Lung (tissue), 12 donors: Measurements from ENCODE around the gene NFS1. TPM values are rescaled to one million over a fixed set of nuclear protein-coding genes. Genes with fewer than 3 reads are reported as not detected.

ENCODE experiments used
- ATAC-seq: fragments of 200-7000 bp; cut with Tn5 transposase; one replicate; pipeline ENCODE4 v1.9.1; 2020; ENCODE audit warnings: moderate number of reproducible peaks; ENCODE audit not compliant: insufficient read depth, low FRiP score
- DNase-seq, 3 donors: peaks; one replicate each; pipeline ENCODE4 v3.0.0-alpha.2; 2013 to 2017
- H3K27ac ChIP-seq, 2 donors: one replicate each; pipeline ENCODE4 v1.5.1; 2013; ENCODE audit warnings: mild to moderate bottlenecking in 2 of 2, moderate library complexity in 2 of 2, control low read depth in 1 of 2, inconsistent platforms in 1 of 2, low read depth in 1 of 2, low read length in 1 of 2
- H3K27me3 ChIP-seq, 3 donors: one replicate each; pipeline ENCODE4 v1.5.1; 2013; ENCODE audit warnings: low read length in 2 of 3; ENCODE audit not compliant: control insufficient read depth in 3 of 3, insufficient read depth in 3 of 3
- H3K36me3 ChIP-seq, 4 donors: one replicate each; pipeline ENCODE4 v1.5.1; 2013; ENCODE audit warnings: low read length in 4 of 4, mild to moderate bottlenecking in 1 of 4, moderate library complexity in 1 of 4; ENCODE audit not compliant: control insufficient read depth in 4 of 4, insufficient read depth in 4 of 4
- H3K4me1 ChIP-seq, 5 donors: one replicate each; pipeline ENCODE4 v1.5.1; 2013; ENCODE audit warnings: low read length in 5 of 5, mild to moderate bottlenecking in 2 of 5, moderate library complexity in 1 of 5; ENCODE audit not compliant: control insufficient read depth in 5 of 5, insufficient read depth in 5 of 5
- H3K4me3 ChIP-seq: one replicate; pipeline ENCODE4 v1.5.1; 2013; ENCODE audit warnings: mild to moderate bottlenecking, control low read depth, moderate library complexity
- H3K9ac ChIP-seq, 2 donors: one replicate each; pipeline ENCODE4 v1.5.1; 2013; ENCODE audit warnings: low read length in 2 of 2, control low read depth in 1 of 2; ENCODE audit not compliant: insufficient read depth in 1 of 2
- H3K9me3 ChIP-seq, 4 donors: one replicate each; pipeline ENCODE4 v1.5.1; 2013; ENCODE audit warnings: low read length in 3 of 4, mild to moderate bottlenecking in 1 of 4, moderate library complexity in 1 of 4; ENCODE audit not compliant: control insufficient read depth in 4 of 4, insufficient read depth in 3 of 4
- CTCF ChIP-seq: IDR thresholded peaks from 2 replicates; pipeline ENCODE4 v1.5.1; 2012; ENCODE audit warnings: mild to moderate bottlenecking; ENCODE audit errors: control extremely low read depth, extremely low read depth
- WGBS, 2 donors: extraction: QIAGEN DNeasy Blood & Tissue Kit; methylation state at CpG; one replicate each; pipeline ENCODE4 v1.1.7; 2013; 5-methylcytosine and 5-hydroxymethylcytosine counted together
- polyA plus RNA-seq, 2 donors: library from polyadenylated mRNA; stranded (reverse); fragments of 200-250 nt; gene quantifications; one replicate each; pipeline ENCODE4 v1.2.1, GENCODE V29; 2013
- total RNA-seq, 2 donors: library from RNA; depleted of rRNA in 1 of 2; stranded (reverse); fragments of >200 nt in 1 of 2; gene quantifications; one replicate each; pipeline ENCODE4 v1.2.1, GENCODE V29; 2014 to 2021
- donor health status: control.
- donor health status: control.
- donor health status: Bipolar disorder and iron deficiency.
- donor health status: healthy.
- donor health status: DM: yes; HTN: yes; CAD: no.

NFS1 gene
- total and polyA plus RNA-seq, 4 donors = 18.8 to 33.9 (median 23.7) TPM

GRCh38 chr20:35729836-35730582, 30.9 kb upstream of the NFS1 start:
- Histone ChIP-seq H3K27me3 (no peaks in the 10 kb centered on the region), H3K9ac (no peak overlapping the region), H3K27ac (no peak overlapping the region), H3K4me3 (no peak overlapping the region), H3K36me3 (peaks cover 30 to 75% (median 51%) of the 10 kb centered on the region in 4 donors), H3K9me3 (no peaks in the 10 kb centered on the region), H3K4me1 (peaks cover 0 to 19% (median 0%) of the 10 kb centered on the region in 5 donors)
- DNase-seq (no peak), ATAC-seq (no peak)
- whole genome bisulfite sequencing, 2 donors = 83 to 86% methylated on average over 2 of the region's 2 CpGs
- no peak for TF ChIP-seq CTCF

GRCh38 chr20:35729283-35729807, 30.2 kb upstream of the NFS1 start:
- no peak overlapping the region for H3K4me3 ChIP-seq
- H3K9ac ChIP-seq = no peak overlapping the region
- DNase-seq = no peak
- WGBS, 2 donors = 83 to 91% methylated on average over 7 of the region's 7 CpGs
- H3K4me1 ChIP-seq = peaks cover 0 to 14% (median 0%) of the 10 kb centered on the region in 5 donors
- H3K27me3 ChIP-seq = no peaks in the 10 kb centered on the region
- H3K36me3 ChIP-seq = peaks cover 31 to 75% (median 51%) of the 10 kb centered on the region in 4 donors
- no peak overlapping the region for H3K27ac ChIP-seq
- ATAC-seq = no peak
- no peaks in the 10 kb centered on the region for H3K9me3 ChIP-seq
- no peak for TF ChIP-seq CTCF

GRCh38 chr20:35726842-35727711, 27.9 kb upstream of the NFS1 start:
- H3K4me3 ChIP-seq = no peak overlapping the region
- H3K27me3 ChIP-seq = no peaks in the 10 kb centered on the region
- ATAC-seq = no peak
- WGBS, 2 donors = 86 to 93% methylated on average over 18 to 20 of the region's 20 CpGs
- peaks cover 37 to 76% (median 49%) of the 10 kb centered on the region in 4 donors for H3K36me3 ChIP-seq
- H3K9ac ChIP-seq = no peak overlapping the region
- H3K9me3 ChIP-seq = no peaks in the 10 kb centered on the region
- no peak overlapping the region for H3K27ac ChIP-seq
- TF ChIP-seq CTCF = no peak
- DNase-seq = no peak
- H3K4me1 ChIP-seq = peaks cover 0 to 7% (median 0%) of the 10 kb centered on the region in 5 donors
